Ammon's horn (tissue), 1 donor: Measurements from ENCODE around the gene SLC43A1.

Source experiments
- DNase-seq: peaks from one replicate; pipeline ENCODE4 v3.0.0-alpha.2; 2016; ENCODE audit warnings: low spot score

Gene SLC43A1

GRCh38 chr11:57527056-57527631, 11.6 kb upstream of the SLC43A1 start:
- DNase-seq, result peak; percentile 79

GRCh38 chr11:57523419-57523818, 7.9 kb upstream of the SLC43A1 start:
- DNase-seq, result no peak

- DNase-seq, result no peak
These were observed 5.6 kb upstream of the SLC43A1 start for GRCh38 chr11:57521116-57521515.

GRCh38 chr11:57516061-57516443, 550 bp upstream of the SLC43A1 start:
- no peak for DNase-seq

- no peak for DNase-seq
These were observed 767 bp downstream of the SLC43A1 start for GRCh38 chr11:57514538-57515331.

- DNase-seq, result no peak
These were observed 1.5 kb downstream of the SLC43A1 start for GRCh38 chr11:57513911-57514537.

- DNase-seq, result no peak
These were observed 2.1 kb downstream of the SLC43A1 start for GRCh38 chr11:57513452-57513795.

GRCh38 chr11:57512646-57513451, 2.7 kb downstream of the SLC43A1 start:
- no peak for DNase-seq

GRCh38 chr11:57511741-57512430, 3.6 kb downstream of the SLC43A1 start:
- DNase-seq, result no peak

- no peak for DNase-seq
These were observed 6.9 kb downstream of the SLC43A1 start for GRCh38 chr11:57508341-57509170.

- no peak for DNase-seq
These were observed 9.0 kb downstream of the SLC43A1 start for GRCh38 chr11:57506522-57506921.

GRCh38 chr11:57504511-57504910, 11.0 kb downstream of the SLC43A1 start:
- DNase-seq, result no peak

GRCh38 chr11:57502870-57503269, 12.6 kb downstream of the SLC43A1 start:
- no peak for DNase-seq

- no peak for DNase-seq
These were observed 13.1 kb downstream of the SLC43A1 start for GRCh38 chr11:57502376-57502775.

- DNase-seq, result no peak
These were observed 13.5 kb downstream of the SLC43A1 start for GRCh38 chr11:57501953-57502352.

- DNase-seq, result no peak
These were observed 14.6 kb downstream of the SLC43A1 start for GRCh38 chr11:57500926-57501325.

- no peak for DNase-seq
These were observed 15.0 kb downstream of the SLC43A1 start for GRCh38 chr11:57500515-57500914.

GRCh38 chr11:57499983-57500461, 15.5 kb downstream of the SLC43A1 start:
- no peak for DNase-seq

GRCh38 chr11:57499413-57499982, 16.0 kb downstream of the SLC43A1 start:
- DNase-seq, result peak; percentile 97

- DNase-seq, result no peak
These were observed 17.0 kb downstream of the SLC43A1 start for GRCh38 chr11:57498540-57498939.
